Bronchial epithelial cell (primary cell): ENCODE measurements around the gene GPRC5C. TPM values are rescaled to one million over a fixed set of nuclear protein-coding genes. Genes with fewer than 3 reads are reported as not detected.

Experiments used
- DNase-seq: peaks from one replicate; pipeline ENCODE4 v3.0.0-alpha.2; 2010; ENCODE audit warnings: low read depth
- FAIRE-seq: peaks from 2 replicates; lab custom pipeline; 2011; peaks lifted over from hg19 to GRCh38; lab: Jason Lieb, UNC
- H3K27me3 ChIP-seq: 2 replicates; pipeline ENCODE4 v1.5.1; 2011; ENCODE audit warnings: low read length; ENCODE audit not compliant: control insufficient read depth, insufficient read depth
- H3K36me3 ChIP-seq: 2 replicates; pipeline ENCODE4 v1.5.1; 2011; ENCODE audit warnings: low read length; ENCODE audit not compliant: control insufficient read depth, insufficient read depth
- H3K4me3 ChIP-seq: 2 replicates; pipeline ENCODE4 v1.5.1; 2011; ENCODE audit warnings: mild to moderate bottlenecking, low read depth, low read length, control low read depth
- CTCF ChIP-seq: IDR thresholded peaks from 2 replicates; pipeline ENCODE4 v1.5.1; 2011; ENCODE audit warnings: mild to moderate bottlenecking, moderate library complexity, low read length, control low read depth, inconsistent platforms; ENCODE audit not compliant: insufficient read depth, severe bottlenecking
- total RNA-seq: library from RNA; depleted of rRNA; stranded (reverse); fragments of >200 nt; gene quantifications from 2 replicates; pipeline ENCODE4 v1.2.1, GENCODE V29; 2014

GPRC5C gene
- total RNA-seq, 1 donor from 2014 or later: 15.5 TPM

GRCh38 chr17:74460996-74461395 is 29.1 kb downstream of the GPRC5C start:
- H3K36me3 ChIP-seq: no peaks in the 10 kb centered on the region
- H3K27me3 ChIP-seq: peaks cover 3% of the 10 kb centered on the region
- FAIRE-seq (no peak), DNase-seq (no peak)
- no peak for TF ChIP-seq CTCF
- no peak overlapping the region for H3K4me3 ChIP-seq

GRCh38 chr17:74461611-74462010 is 29.7 kb downstream of the GPRC5C start:
- TF ChIP-seq CTCF: no peak
- Histone ChIP-seq H3K27me3 (peaks cover 3% of the 10 kb centered on the region), H3K4me3 (no peak overlapping the region), H3K36me3 (no peaks in the 10 kb centered on the region)
- FAIRE-seq: no peak
- DNase-seq: no peak

GRCh38 chr17:74464730-74465377 is 33.0 kb downstream of the GPRC5C start:
- Histone ChIP-seq H3K27me3 (peaks cover 3% of the 10 kb centered on the region), H3K4me3 (no peak overlapping the region), H3K36me3 (no peaks in the 10 kb centered on the region)
- FAIRE-seq: peak; percentile 99
- peak; percentile 35 for DNase-seq
- TF ChIP-seq CTCF: no peak

DNA sequence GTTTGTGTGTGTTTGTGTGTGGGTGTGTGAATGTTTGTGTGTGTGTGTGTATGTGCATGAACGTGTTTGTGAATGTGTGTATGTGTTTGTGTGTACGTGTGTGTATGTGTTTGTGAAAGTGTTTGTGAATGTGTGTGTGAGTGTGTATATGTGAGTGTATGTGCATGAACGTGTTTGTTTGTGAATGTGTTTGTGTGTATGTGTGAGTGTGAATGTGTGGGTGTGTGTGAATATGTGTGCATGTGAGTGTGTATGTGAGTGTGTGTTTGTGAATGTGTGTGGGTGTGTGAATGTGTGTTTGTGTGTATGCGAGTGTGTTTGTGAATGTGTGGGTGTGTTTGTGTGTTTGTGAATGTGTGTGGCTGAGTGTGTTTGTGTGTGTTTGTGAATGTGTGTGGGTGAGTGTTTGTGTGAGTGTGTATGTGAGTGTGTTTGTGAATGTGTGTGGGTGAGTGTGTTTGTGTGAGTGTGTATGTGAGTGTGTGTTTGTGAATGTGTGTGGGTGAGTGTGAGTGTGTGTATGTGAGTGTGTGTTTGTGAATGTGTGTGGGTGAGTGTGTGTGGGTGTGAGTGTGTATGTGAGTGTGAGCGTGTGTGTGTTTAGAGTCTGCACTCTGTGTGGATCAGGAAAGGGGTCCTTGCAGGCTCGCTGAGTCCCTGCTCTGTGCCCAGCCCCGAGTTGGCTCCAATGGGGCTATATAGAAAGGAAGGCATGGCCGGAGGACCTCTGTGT is 33.7 kb downstream of the GPRC5C start:
- DNase-seq (no peak), FAIRE-seq (no peak)
- Histone ChIP-seq H3K4me3 (no peak overlapping the region), H3K36me3 (no peaks in the 10 kb centered on the region), H3K27me3 (peaks cover 3% of the 10 kb centered on the region)
- no peak for TF ChIP-seq CTCF

DNA sequence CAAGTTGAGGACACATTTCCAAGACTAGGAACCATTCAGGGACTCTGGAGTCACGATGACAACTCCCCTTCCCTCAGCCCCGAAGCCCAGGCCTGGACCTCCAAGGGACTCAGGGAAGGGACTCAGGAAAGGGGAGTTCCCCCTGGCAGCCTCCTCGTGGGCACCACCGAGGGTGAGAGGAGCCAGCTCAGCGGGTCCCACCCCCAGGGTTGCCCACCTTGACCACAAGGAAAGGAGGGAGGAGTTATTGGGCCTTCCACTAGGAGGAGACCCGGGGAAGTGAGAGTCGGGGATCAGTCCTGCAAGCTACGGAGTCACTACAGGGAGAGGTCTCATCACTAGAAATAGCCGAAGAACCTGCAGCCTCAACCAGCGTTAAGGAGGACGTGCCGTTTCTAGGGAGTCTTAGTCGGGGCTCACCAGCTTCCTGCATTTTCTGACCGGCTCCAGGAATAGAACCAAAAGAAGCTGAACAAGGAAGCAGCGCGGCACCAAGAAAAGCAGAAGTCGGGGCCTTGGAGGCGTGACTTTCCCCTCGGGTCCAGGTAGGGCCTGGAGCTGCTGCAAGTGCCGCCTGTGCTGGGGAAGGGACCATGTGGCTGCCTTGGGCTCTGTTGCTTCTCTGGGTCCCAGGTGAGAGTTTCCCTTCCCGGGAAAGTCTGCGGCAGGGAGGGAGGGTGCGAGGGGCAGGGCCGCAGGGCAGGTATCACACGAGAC is 34.4 kb downstream of the GPRC5C start, which contains the start of gene CD300A:
CD300A (plus strand) TSS at position 524 of the 717 bp plus-strand sequence; CDS start at position 594, 70 bp downstream.
- Histone ChIP-seq H3K36me3 (no peaks in the 10 kb centered on the region), H3K27me3 (peaks cover 3% of the 10 kb centered on the region), H3K4me3 (no peak within 1 kb of the TSS)
- TF ChIP-seq CTCF: no peak
- FAIRE-seq (no peak), DNase-seq (no peak)
